Bronchial epithelial cell (primary cell): ENCODE results near the gene ZNRF3. TPM values are rescaled to one million over a fixed set of nuclear protein-coding genes. Genes with fewer than 3 reads are reported as not detected.

Source experiments
- DNase-seq: peaks from one replicate; pipeline ENCODE4 v3.0.0-alpha.2; 2010; ENCODE audit warnings: low read depth
- FAIRE-seq: peaks from 2 replicates; lab custom pipeline; 2011; peaks lifted over from hg19 to GRCh38; lab: Jason Lieb, UNC
- H3K27me3 ChIP-seq: 2 replicates; pipeline ENCODE4 v1.5.1; 2011; ENCODE audit warnings: low read length; ENCODE audit not compliant: control insufficient read depth, insufficient read depth
- H3K36me3 ChIP-seq: 2 replicates; pipeline ENCODE4 v1.5.1; 2011; ENCODE audit warnings: low read length; ENCODE audit not compliant: control insufficient read depth, insufficient read depth
- H3K4me3 ChIP-seq: 2 replicates; pipeline ENCODE4 v1.5.1; 2011; ENCODE audit warnings: mild to moderate bottlenecking, low read depth, low read length, control low read depth
- total RNA-seq: library from RNA; depleted of rRNA; stranded (reverse); fragments of >200 nt; gene quantifications from 2 replicates; pipeline ENCODE4 v1.2.1, GENCODE V29; 2014
- TF ChIP-seq, protein P1 (sequence below): IDR thresholded peaks from 2 replicates; pipeline ENCODE4 v1.5.1; 2011; ENCODE audit warnings: mild to moderate bottlenecking, moderate library complexity, low read length, control low read depth, inconsistent platforms; ENCODE audit not compliant: insufficient read depth, severe bottlenecking

Gene ZNRF3
- total RNA-seq, 1 donor from 2014 or later = 3.4 TPM

DNA sequence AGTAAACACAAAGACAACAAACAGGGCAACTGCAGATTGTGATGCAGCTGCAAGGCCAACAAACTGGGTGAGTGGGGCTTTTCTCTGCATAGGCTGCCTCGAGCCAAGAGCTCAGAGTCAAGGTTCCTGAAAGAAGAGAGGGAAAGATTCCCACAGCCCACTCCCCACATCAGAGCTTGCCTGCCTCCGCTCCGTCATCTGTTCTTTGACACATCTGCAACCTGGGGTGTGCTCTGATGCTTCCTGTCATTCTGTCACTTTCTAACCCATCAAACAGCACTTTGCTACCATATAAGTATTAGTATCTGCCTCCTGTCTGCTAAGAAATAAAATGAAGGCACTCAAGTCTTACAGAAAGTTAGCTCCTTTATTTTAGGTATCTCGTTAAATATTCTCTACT lies 131.4 kb downstream of the ZNRF3 start:
- Histone ChIP-seq H3K27me3 (no peaks in the 10 kb centered on the region), H3K36me3 (no peaks in the 10 kb centered on the region), H3K4me3 (no peak overlapping the region)
- DNase-seq = no peak
- TF ChIP-seq, protein P1, sequence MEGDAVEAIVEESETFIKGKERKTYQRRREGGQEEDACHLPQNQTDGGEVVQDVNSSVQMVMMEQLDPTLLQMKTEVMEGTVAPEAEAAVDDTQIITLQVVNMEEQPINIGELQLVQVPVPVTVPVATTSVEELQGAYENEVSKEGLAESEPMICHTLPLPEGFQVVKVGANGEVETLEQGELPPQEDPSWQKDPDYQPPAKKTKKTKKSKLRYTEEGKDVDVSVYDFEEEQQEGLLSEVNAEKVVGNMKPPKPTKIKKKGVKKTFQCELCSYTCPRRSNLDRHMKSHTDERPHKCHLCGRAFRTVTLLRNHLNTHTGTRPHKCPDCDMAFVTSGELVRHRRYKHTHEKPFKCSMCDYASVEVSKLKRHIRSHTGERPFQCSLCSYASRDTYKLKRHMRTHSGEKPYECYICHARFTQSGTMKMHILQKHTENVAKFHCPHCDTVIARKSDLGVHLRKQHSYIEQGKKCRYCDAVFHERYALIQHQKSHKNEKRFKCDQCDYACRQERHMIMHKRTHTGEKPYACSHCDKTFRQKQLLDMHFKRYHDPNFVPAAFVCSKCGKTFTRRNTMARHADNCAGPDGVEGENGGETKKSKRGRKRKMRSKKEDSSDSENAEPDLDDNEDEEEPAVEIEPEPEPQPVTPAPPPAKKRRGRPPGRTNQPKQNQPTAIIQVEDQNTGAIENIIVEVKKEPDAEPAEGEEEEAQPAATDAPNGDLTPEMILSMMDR = no peak
- no peak for FAIRE-seq

DNA sequence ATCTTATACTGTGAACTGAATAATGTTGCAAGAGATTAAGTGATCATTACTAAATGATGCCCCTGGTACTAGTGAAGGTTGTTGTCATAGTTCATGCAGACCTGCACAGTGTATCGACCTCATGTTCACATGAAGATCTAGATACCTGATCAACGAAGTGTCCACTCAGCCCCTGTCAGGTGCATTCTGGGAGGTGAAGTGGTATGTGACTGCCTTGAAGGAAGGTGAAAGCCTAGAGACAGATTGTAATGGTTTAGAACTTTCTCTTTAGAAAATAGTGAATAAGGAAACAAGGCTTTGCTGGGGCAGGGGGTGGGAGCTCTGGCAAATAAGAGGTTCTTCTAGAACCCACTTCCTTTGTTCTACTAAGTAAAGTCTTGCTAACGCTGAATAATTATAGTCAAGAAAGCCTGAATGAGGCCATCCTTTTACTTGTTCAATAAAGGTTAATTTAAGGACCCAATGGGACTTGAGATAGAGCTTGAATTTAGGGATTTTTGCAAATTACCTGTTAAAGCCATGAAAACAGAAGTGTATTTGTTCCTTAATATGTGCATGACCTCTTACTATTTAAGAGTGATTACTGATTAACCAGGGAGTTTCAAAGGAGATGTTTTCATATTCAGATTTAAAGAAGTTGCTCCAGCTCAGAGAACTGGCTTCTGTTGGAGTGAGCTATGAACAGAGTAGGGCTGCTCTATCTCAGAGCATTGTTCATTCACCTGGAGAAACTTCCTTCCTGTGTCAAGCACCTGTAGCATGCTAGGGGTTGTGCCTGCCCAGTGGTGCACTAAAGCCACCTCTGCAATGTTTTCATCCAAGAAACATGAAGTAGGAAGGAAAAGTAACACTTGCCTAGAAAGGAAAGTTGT lies 132.9 kb downstream of the ZNRF3 start:
- FAIRE-seq = peak; percentile 13
- Histone ChIP-seq H3K4me3 (no peak overlapping the region), H3K27me3 (no peaks in the 10 kb centered on the region), H3K36me3 (no peaks in the 10 kb centered on the region)
- TF ChIP-seq, protein P1 = no peak
- no peak for DNase-seq

DNA sequence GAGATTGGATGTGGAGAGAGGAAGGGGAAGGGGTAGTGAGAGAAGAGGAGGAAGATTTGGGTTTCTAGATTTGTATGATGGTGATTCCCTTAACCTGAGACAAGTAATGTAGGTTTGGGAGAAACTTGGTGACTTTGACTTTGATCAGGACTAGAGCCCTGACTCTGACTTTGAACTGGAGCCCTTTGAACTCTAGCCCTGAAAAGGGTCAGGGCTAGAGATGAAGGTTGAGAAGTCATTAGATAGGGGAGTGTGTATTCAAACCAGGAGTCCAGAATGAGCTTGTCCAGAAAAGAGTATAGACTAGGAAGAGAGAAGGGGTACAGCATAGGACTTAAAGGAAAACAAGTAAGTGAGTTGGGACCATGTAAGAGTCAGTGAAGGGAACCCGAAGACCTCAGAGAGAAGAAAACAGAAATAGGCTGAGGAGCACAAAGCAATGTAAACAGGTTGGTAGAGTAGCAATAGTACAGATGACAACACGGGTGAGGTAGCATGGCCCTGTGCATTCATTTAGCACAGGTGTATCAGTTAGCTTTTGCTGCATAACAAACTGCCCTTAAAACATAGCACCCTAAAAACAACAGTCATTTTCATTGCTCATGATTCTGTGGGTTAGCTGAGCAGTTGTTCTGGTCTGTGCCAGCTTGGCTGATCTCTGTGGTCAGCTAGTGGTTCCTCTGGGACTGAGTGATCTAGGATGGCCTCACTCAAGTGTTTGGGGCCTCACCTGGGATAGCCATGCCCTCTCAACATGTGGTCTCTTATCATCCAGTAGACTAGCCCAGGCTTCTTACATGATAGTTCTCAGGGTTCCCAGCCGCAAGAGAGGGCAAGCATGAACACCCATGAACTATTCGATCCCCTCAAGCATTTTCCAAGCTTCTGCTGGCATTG lies 135.2 kb downstream of the ZNRF3 start:
- Histone ChIP-seq H3K36me3 (no peaks in the 10 kb centered on the region), H3K27me3 (no peaks in the 10 kb centered on the region), H3K4me3 (no peak overlapping the region)
- peak; percentile 40 for FAIRE-seq
- TF ChIP-seq, protein P1 = no peak
- DNase-seq = no peak

DNA sequence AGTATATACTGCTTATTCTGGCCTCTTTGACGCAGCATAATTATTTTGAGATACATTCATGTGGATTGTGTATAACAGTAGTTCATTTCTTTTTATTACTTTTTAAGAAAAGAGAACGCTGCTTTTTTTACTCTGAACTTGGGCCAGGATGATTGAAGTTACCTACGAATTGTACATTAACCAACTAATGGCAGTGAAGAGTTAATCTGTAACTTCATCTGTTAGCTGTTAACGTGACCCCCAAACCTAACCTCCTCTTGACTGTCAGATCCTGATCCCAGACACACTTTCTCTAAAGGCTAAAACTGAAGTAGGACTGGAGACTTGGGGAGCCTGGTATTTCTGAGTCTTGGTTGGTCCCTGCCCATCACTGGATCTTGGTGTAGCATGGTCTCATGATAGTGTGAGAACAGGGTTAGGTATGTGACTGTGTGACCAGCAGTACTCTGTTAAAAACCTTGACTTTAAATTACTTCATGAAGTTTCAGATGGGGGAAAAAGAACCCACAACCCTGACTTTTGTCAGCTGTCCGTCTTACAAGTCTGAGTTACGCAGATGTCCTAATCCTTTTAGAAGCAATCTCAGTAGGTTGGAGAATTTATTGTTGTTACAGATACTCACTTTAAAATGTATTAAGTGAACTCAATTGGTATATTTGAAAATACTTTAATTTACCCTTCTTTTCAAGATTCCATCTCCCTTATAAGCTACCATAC lies 138.9 kb downstream of the ZNRF3 start:
- FAIRE-seq (no peak), DNase-seq (no peak)
- no peaks in the 10 kb centered on the region for H3K36me3 ChIP-seq
- no peak overlapping the region for H3K4me3 ChIP-seq
- no peaks in the 10 kb centered on the region for H3K27me3 ChIP-seq
- TF ChIP-seq, protein P1 = no peak

DNA sequence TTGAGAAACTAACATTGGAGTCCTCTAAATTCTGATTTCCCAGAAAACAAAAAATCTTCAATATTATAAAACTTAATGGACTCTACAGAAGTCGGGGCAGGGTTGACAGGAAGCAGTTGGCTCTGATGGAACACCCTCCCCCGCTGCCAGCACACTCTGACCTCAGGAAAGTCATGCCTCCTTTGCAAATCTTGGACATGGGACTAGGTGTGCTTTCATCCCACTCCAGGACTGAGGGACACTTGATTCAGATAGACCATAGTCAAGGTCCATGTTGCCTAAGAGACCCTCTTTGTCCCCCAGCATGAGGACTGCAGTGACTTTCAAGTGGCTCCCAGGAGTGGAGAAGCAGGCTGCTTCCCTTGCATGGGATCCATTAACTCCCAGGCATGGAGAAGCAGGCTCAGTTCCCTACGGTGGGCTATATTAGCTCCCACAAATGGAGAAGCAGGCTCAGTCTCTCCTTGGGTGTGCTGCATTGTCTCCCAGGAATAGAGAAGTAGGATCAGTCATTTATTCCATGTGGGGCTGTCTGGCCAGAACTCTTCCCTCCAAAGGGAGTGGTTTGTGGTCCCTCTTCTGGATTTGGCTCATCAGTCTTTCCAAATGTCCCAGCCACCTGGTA lies 139.9 kb downstream of the ZNRF3 start:
- no peaks in the 10 kb centered on the region for H3K27me3 ChIP-seq
- H3K4me3 ChIP-seq = no peak overlapping the region
- H3K36me3 ChIP-seq = no peaks in the 10 kb centered on the region
- TF ChIP-seq, protein P1 = no peak
- FAIRE-seq (no peak), DNase-seq (no peak)
